ENCODE data around the gene LILRA5. TPM values are rescaled to one million over a fixed set of nuclear protein-coding genes. Genes with fewer than 3 reads are reported as not detected.

LILRA5 gene
- total RNA-seq, 1 experiment from 2014 or later, result not detected

DNA sequence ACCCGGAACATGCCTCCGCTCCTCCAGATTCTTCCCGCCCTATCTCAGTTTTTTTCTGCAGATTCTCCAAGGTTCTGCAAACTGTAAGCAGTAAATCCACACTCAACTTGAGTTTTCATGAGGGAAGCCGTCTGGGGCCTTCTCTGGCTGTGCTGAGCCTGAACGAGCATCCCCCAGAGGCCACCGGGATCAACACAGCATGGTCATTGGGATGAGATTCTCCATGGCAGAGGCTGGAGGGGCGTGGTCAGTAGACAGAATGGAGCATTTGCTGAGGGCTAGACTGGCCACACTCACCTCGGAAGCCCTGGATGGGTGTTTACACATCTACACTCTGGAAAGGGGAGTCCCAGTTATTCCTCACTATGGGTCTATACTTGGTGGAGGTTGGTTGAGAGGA, 28.3 kb upstream of the LILRA5 start (continued):
- TF ChIP-seq, protein P1, sequence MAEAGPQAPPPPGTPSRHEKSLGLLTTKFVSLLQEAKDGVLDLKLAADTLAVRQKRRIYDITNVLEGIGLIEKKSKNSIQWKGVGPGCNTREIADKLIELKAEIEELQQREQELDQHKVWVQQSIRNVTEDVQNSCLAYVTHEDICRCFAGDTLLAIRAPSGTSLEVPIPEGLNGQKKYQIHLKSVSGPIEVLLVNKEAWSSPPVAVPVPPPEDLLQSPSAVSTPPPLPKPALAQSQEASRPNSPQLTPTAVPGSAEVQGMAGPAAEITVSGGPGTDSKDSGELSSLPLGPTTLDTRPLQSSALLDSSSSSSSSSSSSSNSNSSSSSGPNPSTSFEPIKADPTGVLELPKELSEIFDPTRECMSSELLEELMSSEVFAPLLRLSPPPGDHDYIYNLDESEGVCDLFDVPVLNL (CRISPR knock-in tag; IDR thresholded peaks at IDR 0.05; ENCODE audit: borderline replicate concordance, low read depth), result no peak
- TF ChIP-seq, protein P2, sequence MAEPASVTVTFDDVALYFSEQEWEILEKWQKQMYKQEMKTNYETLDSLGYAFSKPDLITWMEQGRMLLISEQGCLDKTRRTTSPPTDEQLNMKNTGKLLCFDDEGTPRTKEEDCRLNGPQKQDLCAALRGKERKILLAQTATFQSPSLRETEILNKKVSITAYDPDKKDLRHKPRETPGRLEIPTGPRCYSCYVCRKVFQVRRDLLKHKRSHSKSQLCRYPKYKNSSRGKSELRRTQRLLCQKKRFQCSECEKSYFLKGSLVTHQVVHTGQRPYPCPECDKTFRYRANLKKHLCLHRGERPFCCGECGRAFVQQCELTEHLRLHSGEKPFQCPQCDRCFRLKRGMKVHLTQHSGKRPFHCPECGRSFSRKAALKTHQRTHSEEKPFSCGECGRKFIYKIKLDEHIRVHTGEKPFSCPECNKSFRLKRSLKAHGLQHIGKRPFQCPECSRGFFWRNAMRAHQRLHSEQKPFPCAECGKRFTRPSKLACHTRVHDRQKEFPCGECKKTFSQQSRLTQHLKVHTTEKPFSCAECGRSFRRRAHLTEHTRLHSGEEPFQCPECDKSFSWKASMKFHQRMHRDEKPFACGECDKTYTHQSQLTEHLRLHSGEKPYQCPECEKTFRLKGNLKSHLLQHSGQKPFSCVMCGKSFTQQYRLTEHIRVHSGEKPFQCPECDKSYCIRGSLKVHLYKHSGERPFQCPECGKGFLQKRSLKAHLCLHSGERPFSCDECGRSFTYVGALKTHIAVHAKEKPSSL (CRISPR knock-in tag; conservative IDR thresholded peaks at IDR 0.05), result no peak

GRCh38 chr19:54339646-54340358, 26.8 kb upstream of the LILRA5 start:
- no peaks in the 10 kb centered on the region for H3K9me3 Mint-ChIP-seq
- no peak overlapping the region for H3K27ac Mint-ChIP-seq
- H3K4me3 Mint-ChIP-seq, result no peak overlapping the region
- DNase-seq (ENCODE audit: low spot score), result no peak
- no peak for ATAC-seq
- CTCF ChIA-PET, result interaction anchor here (0.9 kb wide), 1 partner anchor 14 kb away, joined by 3 read pairs; no protein-coding TSS in a partner anchor
- POLR2A ChIA-PET, result no interaction called here
- H3K4me1 Mint-ChIP-seq, result peaks cover 14% of the 10 kb centered on the region
- peaks cover 3% of the 10 kb centered on the region for H3K27me3 Mint-ChIP-seq (ENCODE audit: low read depth)
- TF ChIP-seq, protein P3, sequence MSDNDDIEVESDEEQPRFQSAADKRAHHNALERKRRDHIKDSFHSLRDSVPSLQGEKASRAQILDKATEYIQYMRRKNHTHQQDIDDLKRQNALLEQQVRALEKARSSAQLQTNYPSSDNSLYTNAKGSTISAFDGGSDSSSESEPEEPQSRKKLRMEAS (CRISPR knock-in tag; IDR thresholded peaks at IDR 0.05), result no peak
- TF ChIP-seq ZBTB21 (CRISPR knock-in tag; IDR thresholded peaks at IDR 0.05; ENCODE audit: borderline replicate concordance) (no peak), SP1 (CRISPR knock-in tag; conservative IDR thresholded peaks at IDR 0.05) (no peak), OVOL2 (CRISPR knock-in tag; IDR thresholded peaks at IDR 0.05; ENCODE audit: borderline replicate concordance) (no peak), SMAD4 (CRISPR knock-in tag; IDR thresholded peaks at IDR 0.05) (no peak), FOXK1 (CRISPR knock-in tag; IDR thresholded peaks at IDR 0.05) (no peak), FOXJ3 (CRISPR knock-in tag; IDR thresholded peaks at IDR 0.05; ENCODE audit: borderline replicate concordance) (no peak), ZNF423 (CRISPR knock-in tag; IDR thresholded peaks at IDR 0.05) (no peak), ZNF671 (CRISPR knock-in tag; IDR thresholded peaks at IDR 0.05) (no peak), AR (CRISPR knock-in tag; IDR thresholded peaks at IDR 0.05) (no peak), ETV6 (CRISPR knock-in tag; IDR thresholded peaks at IDR 0.05) (no peak)
- TF ChIP-seq, protein P4, sequence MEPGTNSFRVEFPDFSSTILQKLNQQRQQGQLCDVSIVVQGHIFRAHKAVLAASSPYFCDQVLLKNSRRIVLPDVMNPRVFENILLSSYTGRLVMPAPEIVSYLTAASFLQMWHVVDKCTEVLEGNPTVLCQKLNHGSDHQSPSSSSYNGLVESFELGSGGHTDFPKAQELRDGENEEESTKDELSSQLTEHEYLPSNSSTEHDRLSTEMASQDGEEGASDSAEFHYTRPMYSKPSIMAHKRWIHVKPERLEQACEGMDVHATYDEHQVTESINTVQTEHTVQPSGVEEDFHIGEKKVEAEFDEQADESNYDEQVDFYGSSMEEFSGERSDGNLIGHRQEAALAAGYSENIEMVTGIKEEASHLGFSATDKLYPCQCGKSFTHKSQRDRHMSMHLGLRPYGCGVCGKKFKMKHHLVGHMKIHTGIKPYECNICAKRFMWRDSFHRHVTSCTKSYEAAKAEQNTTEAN (CRISPR knock-in tag; IDR thresholded peaks at IDR 0.05), result no peak
- TF ChIP-seq, protein P5, sequence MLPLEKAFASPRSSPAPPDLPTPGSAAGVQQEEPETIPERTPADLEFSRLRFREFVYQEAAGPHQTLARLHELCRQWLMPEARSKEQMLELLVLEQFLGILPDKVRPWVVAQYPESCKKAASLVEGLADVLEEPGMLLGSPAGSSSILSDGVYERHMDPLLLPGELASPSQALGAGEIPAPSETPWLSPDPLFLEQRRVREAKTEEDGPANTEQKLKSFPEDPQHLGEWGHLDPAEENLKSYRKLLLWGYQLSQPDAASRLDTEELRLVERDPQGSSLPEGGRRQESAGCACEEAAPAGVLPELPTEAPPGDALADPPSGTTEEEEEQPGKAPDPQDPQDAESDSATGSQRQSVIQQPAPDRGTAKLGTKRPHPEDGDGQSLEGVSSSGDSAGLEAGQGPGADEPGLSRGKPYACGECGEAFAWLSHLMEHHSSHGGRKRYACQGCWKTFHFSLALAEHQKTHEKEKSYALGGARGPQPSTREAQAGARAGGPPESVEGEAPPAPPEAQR (CRISPR knock-in tag; IDR thresholded peaks at IDR 0.05), result no peak
- H3K36me3 Mint-ChIP-seq, result no peaks in the 10 kb centered on the region

Data from WTC11 (cell line).